ENCODE data around the gene LSS.

LSS gene

GRCh38 chr21:46228345-46229051 lies at the start of gene LSS:
Gene LSS (minus strand): TSS chr21:46228774. CDS start chr21:46228745, 29 bp downstream.
- TF ChIP-seq GATA2 (IDR thresholded peaks at IDR 0.05; ENCODE audit: low read depth, low read length) (no peak), GATA3 (IDR thresholded peaks at IDR 0.05; ENCODE audit: low read depth, low read length) (no peak)

- no peak for TF ChIP-seq GATA2 (IDR thresholded peaks at IDR 0.05; ENCODE audit: low read depth, low read length)
- TF ChIP-seq GATA3 (IDR thresholded peaks at IDR 0.05; ENCODE audit: low read depth, low read length) = no peak
Measured at GRCh38 chr21:46274797-46275390, 46.3 kb upstream of the LSS start.

GRCh38 chr21:46273341-46273740 lies 44.8 kb upstream of the LSS start:
- TF ChIP-seq GATA3 (IDR thresholded peaks at IDR 0.05; ENCODE audit: low read depth, low read length) (no peak), GATA2 (IDR thresholded peaks at IDR 0.05; ENCODE audit: low read depth, low read length) (no peak)

- TF ChIP-seq GATA2 (IDR thresholded peaks at IDR 0.05; ENCODE audit: low read depth, low read length) (no peak), GATA3 (IDR thresholded peaks at IDR 0.05; ENCODE audit: low read depth, low read length) (no peak)
Measured at GRCh38 chr21:46269466-46269865, 40.9 kb upstream of the LSS start.

GRCh38 chr21:46268371-46268770 lies 39.8 kb upstream of the LSS start:
- TF ChIP-seq GATA2 (IDR thresholded peaks at IDR 0.05; ENCODE audit: low read depth, low read length) (no peak), GATA3 (IDR thresholded peaks at IDR 0.05; ENCODE audit: low read depth, low read length) (no peak)

GRCh38 chr21:46266946-46267345 lies 38.4 kb upstream of the LSS start:
- TF ChIP-seq GATA3 (IDR thresholded peaks at IDR 0.05; ENCODE audit: low read depth, low read length) (no peak), GATA2 (IDR thresholded peaks at IDR 0.05; ENCODE audit: low read depth, low read length) (no peak)

GRCh38 chr21:46265736-46266525 lies 37.4 kb upstream of the LSS start:
- TF ChIP-seq GATA2 (IDR thresholded peaks at IDR 0.05; ENCODE audit: low read depth, low read length) = no peak
- TF ChIP-seq GATA3 (IDR thresholded peaks at IDR 0.05; ENCODE audit: low read depth, low read length) = no peak

GRCh38 chr21:46264690-46265144 lies 36.1 kb upstream of the LSS start:
- TF ChIP-seq GATA3 (IDR thresholded peaks at IDR 0.05; ENCODE audit: low read depth, low read length) = no peak
- TF ChIP-seq GATA2 (IDR thresholded peaks at IDR 0.05; ENCODE audit: low read depth, low read length) = no peak

- TF ChIP-seq GATA3 (IDR thresholded peaks at IDR 0.05; ENCODE audit: low read depth, low read length) = no peak
- TF ChIP-seq GATA2 (IDR thresholded peaks at IDR 0.05; ENCODE audit: low read depth, low read length) = no peak
Measured at GRCh38 chr21:46264046-46264689, 35.6 kb upstream of the LSS start.

GRCh38 chr21:46256501-46256994 lies 28.0 kb upstream of the LSS start:
- TF ChIP-seq GATA3 (IDR thresholded peaks at IDR 0.05; ENCODE audit: low read depth, low read length) (no peak), GATA2 (IDR thresholded peaks at IDR 0.05; ENCODE audit: low read depth, low read length) (no peak)

GRCh38 chr21:46255758-46256337 lies 27.3 kb upstream of the LSS start:
- TF ChIP-seq GATA3 (IDR thresholded peaks at IDR 0.05; ENCODE audit: low read depth, low read length) = no peak
- TF ChIP-seq GATA2 (IDR thresholded peaks at IDR 0.05; ENCODE audit: low read depth, low read length) = no peak

- TF ChIP-seq GATA2 (IDR thresholded peaks at IDR 0.05; ENCODE audit: low read depth, low read length) (no peak), GATA3 (IDR thresholded peaks at IDR 0.05; ENCODE audit: low read depth, low read length) (no peak)
Measured at GRCh38 chr21:46255166-46255565, 26.6 kb upstream of the LSS start.

- TF ChIP-seq GATA3 (IDR thresholded peaks at IDR 0.05; ENCODE audit: low read depth, low read length) = no peak
- no peak for TF ChIP-seq GATA2 (IDR thresholded peaks at IDR 0.05; ENCODE audit: low read depth, low read length)
Measured at GRCh38 chr21:46254208-46254975, 25.8 kb upstream of the LSS start.

All from SH-SY5Y (cell line).